CD14-positive monocyte (primary cell): ENCODE data around the gene MRPL51. TPM values are rescaled to one million over a fixed set of nuclear protein-coding genes. Genes with fewer than 3 reads are reported as not detected.
"Not testable (repeated sequence)": the region's sequence is repeated elsewhere in the genome, so short reads cannot be mapped to it uniquely, and the experiment has no call there.

Source experiments
- DNase-seq, 3 donors: peaks; one replicate each; pipeline ENCODE4 v3.0.0-alpha.2; 2011 to 2022
- H2AFZ ChIP-seq: 2 replicates; pipeline ENCODE4 v1.6.0; 2012; ENCODE audit warnings: mild to moderate bottlenecking, low read depth, low read length, inconsistent platforms; ENCODE audit not compliant: insufficient read depth, poor library complexity, severe bottlenecking
- H3K27ac ChIP-seq, 2 donors: 1 replicate in 1 of 2; 2 replicates in 1 of 2; pipeline ENCODE4 v1.5.1; 2012 to 2013; ENCODE audit warnings: low read length in 2 of 2, control low read depth in 1 of 2, inconsistent platforms in 1 of 2, low read depth in 1 of 2, mild to moderate bottlenecking in 1 of 2
- H3K27me3 ChIP-seq, 2 donors: one replicate each; pipeline versions ENCODE4 v1.6.0 to v1.6.1; 2011 to 2013; ENCODE audit warnings: low read length in 2 of 2; ENCODE audit not compliant: control insufficient read depth in 2 of 2, insufficient read depth in 2 of 2
- H3K36me3 ChIP-seq, 2 donors: replicated peaks in 1 of 2; 1 replicate in 1 of 2; 2 replicates in 1 of 2; pipeline versions ENCODE4 v1.5.1 to v1.6.1; 2012 to 2013; ENCODE audit warnings: low read length in 2 of 2, control low read depth in 1 of 2, inconsistent platforms in 1 of 2, mild to moderate bottlenecking in 1 of 2; ENCODE audit not compliant: insufficient read depth in 2 of 2, control insufficient read depth in 1 of 2
- H3K4me1 ChIP-seq, 2 donors: 1 replicate in 1 of 2; 2 replicates in 1 of 2; pipeline versions ENCODE4 v1.5.1 to v1.6.1; 2012 to 2013; ENCODE audit warnings: low read length in 2 of 2, control low read depth in 1 of 2, inconsistent platforms in 1 of 2, mild to moderate bottlenecking in 1 of 2, moderate library complexity in 1 of 2; ENCODE audit not compliant: insufficient read depth in 2 of 2, control insufficient read depth in 1 of 2
- H3K4me2 ChIP-seq: replicated peaks from 2 replicates; pipeline ENCODE3; 2012; ENCODE audit warnings: low read length, moderate library complexity, mild to moderate bottlenecking; ENCODE audit not compliant: poor library complexity, severe bottlenecking; ENCODE audit errors: extremely low read depth
- H3K4me3 ChIP-seq, 3 experiments: fragments of 200-600 bp in 1 of 3; sonication (generic) in 1 of 3; replicated peaks in 1 of 3; 1 replicate in 2 of 3; 2 replicates in 1 of 3; pipeline ENCODE4 v1.5.1; 2011 to 2013; ENCODE audit warnings: low read length in 3 of 3, mild to moderate bottlenecking in 3 of 3, control low read depth in 2 of 3, low read depth in 2 of 3, inconsistent platforms in 1 of 3, moderate library complexity in 1 of 3
- H3K79me2 ChIP-seq: 2 replicates; pipeline ENCODE4 v1.6.0; 2012; ENCODE audit warnings: mild to moderate bottlenecking, control low read depth, inconsistent platforms, low read length, moderate library complexity; ENCODE audit not compliant: insufficient read depth
- H3K9ac ChIP-seq: 2 replicates; pipeline ENCODE4 v1.6.0; 2017; ENCODE audit warnings: low read length, mild to moderate bottlenecking; ENCODE audit not compliant: insufficient read depth, poor library complexity, severe bottlenecking
- H3K9me3 ChIP-seq, 2 donors: replicated peaks in 1 of 2; 1 replicate in 1 of 2; 2 replicates in 1 of 2; pipeline versions ENCODE4 v1.5.1 to v1.6.1; 2012 to 2013; ENCODE audit warnings: low read length in 2 of 2, control low read depth in 1 of 2; ENCODE audit not compliant: control insufficient read depth in 1 of 2, insufficient read depth in 1 of 2
- H4K20me1 ChIP-seq: 2 replicates; pipeline ENCODE4 v1.6.0; 2012; ENCODE audit warnings: mild to moderate bottlenecking, low read length, control low read depth, moderate library complexity; ENCODE audit not compliant: insufficient read depth
- H3K27ac Mint-ChIP-seq, 7 donors: one replicate each; pipeline ENCODE4 v1.8.0; 2020; ENCODE audit warnings: mild to moderate bottlenecking in 7 of 7, mixed read lengths in 7 of 7, moderate library complexity in 6 of 7, inconsistent platforms in 2 of 7
- H3K27me3 Mint-ChIP-seq, 3 donors: one replicate each; pipeline ENCODE4 v1.8.0; 2021 to 2022; ENCODE audit warnings: low read depth in 3 of 3, mild to moderate bottlenecking in 3 of 3, mixed read lengths in 3 of 3, moderate library complexity in 3 of 3, inconsistent platforms in 1 of 3
- H3K36me3 Mint-ChIP-seq, 2 donors: one replicate each; pipeline ENCODE4 v1.8.0; 2020; ENCODE audit warnings: mixed read lengths in 2 of 2, inconsistent platforms in 1 of 2, mild to moderate bottlenecking in 1 of 2
- H3K4me1 Mint-ChIP-seq: one replicate; pipeline ENCODE4 v1.8.0; 2020; ENCODE audit warnings: mild to moderate bottlenecking, mixed read lengths
- H3K4me3 Mint-ChIP-seq, 2 donors: one replicate each; pipeline ENCODE4 v1.8.0; 2020; ENCODE audit warnings: mild to moderate bottlenecking in 2 of 2, mixed read lengths in 2 of 2, moderate library complexity in 1 of 2
- H3K9me3 Mint-ChIP-seq, 7 donors: one replicate each; pipeline ENCODE4 v1.8.0; 2020 to 2022; ENCODE audit warnings: mixed read lengths in 7 of 7, mild to moderate bottlenecking in 6 of 7, moderate library complexity in 6 of 7, inconsistent platforms in 2 of 7
- WGBS: methylation state at CpG from one replicate; pipeline ENCODE4 v1.1.5; 2013; ENCODE audit warnings: missing lambda C conversion rate; ENCODE audit not compliant: insufficient coverage; 5-methylcytosine and 5-hydroxymethylcytosine counted together
- intact Hi-C, 2 donors: fragments of 100-400 bp; cut with micrococcal nuclease; formaldehyde crosslinking; loops; one replicate each; pipeline versions ENCODE4 v1.15.0 to v1.15.1; 2023
- polyA plus RNA-seq, 3 donors: library from polyadenylated mRNA; depleted of rRNA in 1 of 3; unstranded in 2 of 3; stranded (reverse) in 1 of 3; fragments of 300-500 nt in 2 of 3; fragments of >200 nt in 1 of 3; fragmentation: Illumina TruSeq in 2 of 3; gene quantifications; 1 replicate in 2 of 3; 2 replicates in 1 of 3; pipeline ENCODE4 v1.2.3, GENCODE V29; 2012 to 2021
- TF ChIP-seq, protein P1 (sequence below): fragments of 200-600 bp; IDR thresholded peaks from one replicate; pipeline ENCODE4 v1.8.0; 2022; ENCODE audit warnings: antibody characterized with exemption, mild to moderate bottlenecking

The MRPL51 gene
- polyA plus RNA-seq, 3 donors, result 22.0 to 238 (median 189) TPM

DNA sequence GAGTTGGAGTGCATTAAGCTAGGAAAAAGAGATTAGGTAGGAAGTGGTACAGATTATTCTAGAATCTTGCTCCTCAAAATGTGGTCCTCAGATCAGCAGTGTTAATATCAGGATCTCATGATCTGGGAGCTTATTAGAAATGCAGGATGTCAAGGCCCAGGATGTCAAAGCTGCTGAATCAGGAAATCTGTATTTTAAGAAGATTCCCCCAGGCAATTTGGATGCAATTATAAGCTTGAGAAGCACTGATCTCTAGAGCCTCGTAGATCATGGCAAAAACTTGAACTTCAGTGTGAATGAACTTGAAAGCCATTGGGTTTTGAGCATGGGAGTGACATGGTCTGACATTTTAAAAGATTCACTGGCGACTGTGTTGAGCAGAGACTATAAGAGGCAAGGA, 7.4 kb upstream of the MRPL51 start:
- peaks cover 61 to 92% of the 10 kb centered on the region in 2 donors for H3K36me3 ChIP-seq
- no peak overlapping the region for H3K4me3 Mint-ChIP-seq
- no peak overlapping the region for H3K4me3 ChIP-seq
- H2AFZ ChIP-seq, result no peak overlapping the region
- H3K4me1 ChIP-seq, result peaks cover 1 to 6% of the 10 kb centered on the region in 2 donors
- H3K27me3 Mint-ChIP-seq, result no peaks in the 10 kb centered on the region
- peaks cover 25 to 53% of the 10 kb centered on the region in 2 donors for H3K36me3 Mint-ChIP-seq
- H3K9me3 ChIP-seq, result no peaks in the 10 kb centered on the region
- H3K9me3 Mint-ChIP-seq, result no peaks in the 10 kb centered on the region
- peak overlapping the region in 1 of 7 donors; percentile 7 for H3K27ac Mint-ChIP-seq
- 100% methylated on average over 2 of the region's 2 CpGs for WGBS
- peaks cover 4% of the 10 kb centered on the region for H3K4me1 Mint-ChIP-seq
- intact Hi-C loops, result no loop called here
- TF ChIP-seq, protein P1, sequence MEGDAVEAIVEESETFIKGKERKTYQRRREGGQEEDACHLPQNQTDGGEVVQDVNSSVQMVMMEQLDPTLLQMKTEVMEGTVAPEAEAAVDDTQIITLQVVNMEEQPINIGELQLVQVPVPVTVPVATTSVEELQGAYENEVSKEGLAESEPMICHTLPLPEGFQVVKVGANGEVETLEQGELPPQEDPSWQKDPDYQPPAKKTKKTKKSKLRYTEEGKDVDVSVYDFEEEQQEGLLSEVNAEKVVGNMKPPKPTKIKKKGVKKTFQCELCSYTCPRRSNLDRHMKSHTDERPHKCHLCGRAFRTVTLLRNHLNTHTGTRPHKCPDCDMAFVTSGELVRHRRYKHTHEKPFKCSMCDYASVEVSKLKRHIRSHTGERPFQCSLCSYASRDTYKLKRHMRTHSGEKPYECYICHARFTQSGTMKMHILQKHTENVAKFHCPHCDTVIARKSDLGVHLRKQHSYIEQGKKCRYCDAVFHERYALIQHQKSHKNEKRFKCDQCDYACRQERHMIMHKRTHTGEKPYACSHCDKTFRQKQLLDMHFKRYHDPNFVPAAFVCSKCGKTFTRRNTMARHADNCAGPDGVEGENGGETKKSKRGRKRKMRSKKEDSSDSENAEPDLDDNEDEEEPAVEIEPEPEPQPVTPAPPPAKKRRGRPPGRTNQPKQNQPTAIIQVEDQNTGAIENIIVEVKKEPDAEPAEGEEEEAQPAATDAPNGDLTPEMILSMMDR, result no peak
- H3K79me2 ChIP-seq, result peaks cover 98% of the 10 kb centered on the region
- no peak overlapping the region for H3K9ac ChIP-seq
- H3K27me3 ChIP-seq, result no peaks in the 10 kb centered on the region
- no peak overlapping the region for H3K4me2 ChIP-seq
- no peak overlapping the region for H3K27ac ChIP-seq
- no peak for DNase-seq
- peaks cover under 1% of the 10 kb centered on the region for H4K20me1 ChIP-seq

GRCh38 chr12:6497291-6497690, 4.2 kb upstream of the MRPL51 start:
- DNase-seq, H3K9me3 Mint-ChIP-seq, H3K4me3 ChIP-seq, H3K27me3 Mint-ChIP-seq, H3K27me3 ChIP-seq, H3K27ac ChIP-seq, H4K20me1 ChIP-seq, H3K9me3 ChIP-seq, H3K4me2 ChIP-seq, H3K9ac ChIP-seq, H3K4me3 Mint-ChIP-seq, H2AFZ ChIP-seq: not testable (repeated sequence)
- Mint-ChIP-seq H3K27ac (peak overlapping the region in 1 of 7 donors; percentile 76), H3K4me1 (peaks cover 20% of the 10 kb centered on the region), H3K36me3 (peaks cover 19 to 39% of the 10 kb centered on the region in 2 donors)
- intact Hi-C loops, result loop anchor here in 1 of 2 donors (5.0 kb wide), 1 partner anchor 35 kb away; the partner anchor contains the start of gene GAPDH
- peaks cover 87% of the 10 kb centered on the region for H3K79me2 ChIP-seq
- peaks cover 19 to 26% of the 10 kb centered on the region in 2 donors for H3K4me1 ChIP-seq
- WGBS, result no CpG with 5 or more reads among the region's 3 CpGs
- H3K36me3 ChIP-seq, result peaks cover 50 to 62% of the 10 kb centered on the region in 2 donors
